NCI-H774 (cell line): ENCODE data around the gene CFAP61.

Experiments used
- DNase-seq: peaks from one replicate; lab custom pipeline; 2025; lab: John Stamatoyannopoulos, UW

The CFAP61 gene

DNA sequence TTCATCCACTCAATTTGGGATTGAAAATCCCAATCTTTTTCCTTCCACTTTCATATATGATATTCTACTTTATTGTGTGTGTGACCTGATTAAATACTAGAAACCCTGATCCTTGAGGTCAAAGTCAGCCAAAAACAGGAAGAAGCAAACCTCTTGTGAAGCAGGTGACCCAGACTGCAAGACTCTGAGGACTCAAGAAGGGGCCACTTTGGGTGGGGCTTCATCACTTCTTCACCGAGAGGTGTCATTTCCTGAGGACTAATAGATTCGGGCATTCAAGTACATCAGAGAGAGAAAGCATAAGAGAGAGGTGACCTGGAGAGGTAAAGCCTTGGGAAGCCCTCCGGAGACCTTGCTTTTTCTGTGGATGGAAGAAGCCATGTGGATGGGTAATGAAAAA is 129.0 kb downstream of the CFAP61 start:
- no peak for DNase-seq

GRCh38 chr20:20184149-20184548 is 131.8 kb downstream of the CFAP61 start:
- DNase-seq: no peak

DNA sequence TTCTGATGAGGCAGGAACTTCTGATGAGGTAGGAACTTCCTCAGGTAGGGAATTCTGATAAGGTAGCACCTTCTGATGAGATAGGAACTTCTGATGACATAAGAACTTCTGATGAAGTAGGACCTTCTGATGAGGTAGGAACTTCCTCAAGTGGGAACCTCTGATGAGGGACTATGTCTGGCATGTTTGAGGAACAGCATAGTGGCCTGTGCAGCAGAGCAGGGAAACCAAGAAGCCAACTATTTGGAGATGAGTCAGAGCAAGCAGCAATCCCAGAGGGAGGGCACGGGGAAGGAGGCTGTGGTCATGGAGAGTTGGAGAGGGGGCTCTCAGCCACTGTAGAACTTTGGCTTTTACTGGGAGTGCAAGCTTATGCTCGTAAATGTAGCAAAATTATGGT is 132.4 kb downstream of the CFAP61 start:
- no peak for DNase-seq

GRCh38 chr20:20188647-20189046 is 136.3 kb downstream of the CFAP61 start:
- DNase-seq: no peak

GRCh38 chr20:20192366-20192765 is 140.0 kb downstream of the CFAP61 start:
- no peak for DNase-seq

DNA sequence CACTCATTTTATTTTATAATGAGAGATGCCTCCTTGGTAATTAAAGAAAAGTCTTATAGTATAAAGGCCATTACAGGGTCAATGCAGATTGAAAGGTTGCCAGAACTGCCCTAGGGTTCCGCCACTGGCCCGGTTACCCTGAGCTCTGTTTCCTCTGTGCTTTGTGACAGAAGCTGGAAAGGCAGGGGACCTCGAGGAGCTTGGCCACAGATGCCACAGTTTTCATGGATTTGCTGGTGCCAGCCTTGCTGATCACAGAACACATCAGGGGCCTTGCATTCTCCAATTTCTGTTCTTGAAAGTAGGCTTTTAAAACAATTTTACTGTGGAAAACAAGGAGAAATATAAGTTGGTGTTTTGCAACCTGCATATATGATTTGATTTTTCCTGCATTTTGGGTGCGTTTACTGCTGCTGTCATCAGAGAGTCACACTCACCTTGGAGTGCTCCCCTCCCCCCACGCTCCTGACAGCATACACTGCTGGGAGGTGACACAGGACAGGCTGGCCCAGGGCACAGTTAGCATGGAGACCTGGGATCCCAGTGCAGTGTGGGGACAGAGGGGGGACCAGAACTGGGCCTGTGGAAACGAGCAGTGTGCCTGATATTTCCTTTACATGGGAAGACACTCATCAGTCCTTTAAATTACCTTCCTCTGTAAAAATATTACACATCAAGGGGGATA is 142.8 kb downstream of the CFAP61 start:
- no peak for DNase-seq

GRCh38 chr20:20196610-20197009 is 144.3 kb downstream of the CFAP61 start:
- DNase-seq: no peak

DNA sequence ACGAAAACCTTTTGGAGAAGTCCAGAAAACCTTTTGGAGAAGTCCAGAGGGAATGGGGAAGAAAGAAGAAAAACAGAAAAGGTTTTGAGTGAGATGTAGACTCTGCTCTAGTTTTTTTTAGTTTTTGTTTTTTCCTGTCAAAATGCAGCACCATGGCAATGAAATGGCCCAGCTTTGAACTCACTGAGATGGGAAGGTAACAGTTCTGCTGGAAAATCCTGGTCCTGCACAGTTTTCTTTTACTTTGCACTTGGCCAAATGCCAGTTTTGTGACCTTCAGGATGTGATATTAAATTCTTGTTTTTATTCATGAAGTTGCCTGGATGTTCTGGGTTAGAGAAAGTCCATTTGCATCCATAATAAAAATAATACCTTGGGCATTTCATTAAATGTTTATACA is 145.7 kb downstream of the CFAP61 start:
- DNase-seq: no peak

DNA sequence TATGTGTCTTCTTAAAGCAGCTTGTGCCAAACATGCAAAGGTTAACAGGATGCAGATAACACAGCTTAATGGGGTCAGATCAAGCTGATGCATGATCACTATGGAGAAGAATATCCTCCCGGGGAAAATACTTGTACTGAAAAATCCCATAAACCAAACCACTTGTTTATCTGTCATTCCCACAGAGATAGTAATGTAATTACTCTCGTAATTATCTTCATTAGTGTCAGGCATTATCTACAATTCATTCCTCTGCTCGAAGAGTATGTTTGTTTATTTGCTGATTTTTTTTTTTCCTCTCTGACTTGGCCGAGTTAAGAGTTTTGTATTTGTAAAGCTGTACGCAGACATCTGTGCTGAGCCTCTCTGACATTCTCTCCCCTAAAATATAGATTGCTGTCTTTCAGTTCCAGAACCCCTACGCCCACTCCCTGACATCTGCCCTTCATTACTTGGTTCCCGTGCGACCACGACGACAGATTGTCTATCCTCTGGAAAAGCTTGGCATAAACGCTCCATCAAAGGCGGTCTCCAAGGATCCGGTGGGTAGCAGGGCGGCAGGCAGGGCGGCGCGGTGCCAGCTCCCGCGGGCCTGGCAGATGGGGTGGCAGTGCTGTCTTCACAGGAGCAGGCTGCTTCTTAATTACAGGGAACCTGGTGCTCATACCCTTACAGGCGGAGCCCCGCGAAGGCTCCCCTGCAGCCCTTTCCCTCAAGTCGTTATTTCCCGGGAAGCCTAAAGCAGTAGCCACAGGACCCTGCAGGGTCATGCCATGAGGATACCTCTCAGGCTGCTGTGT is 147.2 kb downstream of the CFAP61 start:
- DNase-seq: no peak

DNA sequence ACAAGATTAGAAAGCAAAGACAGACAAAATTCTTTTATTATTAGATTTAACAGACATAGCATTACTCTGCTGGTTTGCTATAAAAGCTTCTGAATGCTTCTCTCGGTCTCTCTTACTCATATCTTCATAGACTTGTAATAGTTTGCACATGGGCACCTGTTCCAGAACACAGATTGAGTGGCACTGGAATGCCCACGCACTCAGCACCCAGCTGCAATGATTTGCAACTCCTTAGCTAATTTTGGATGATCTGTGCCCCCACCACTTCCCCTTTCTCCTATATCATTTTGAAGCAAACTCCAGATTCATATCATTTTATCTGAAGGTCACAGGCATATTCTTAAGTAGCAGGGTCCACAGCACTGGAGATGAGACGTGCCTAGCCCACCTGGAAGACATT is 148.8 kb downstream of the CFAP61 start:
- DNase-seq: no peak

DNA sequence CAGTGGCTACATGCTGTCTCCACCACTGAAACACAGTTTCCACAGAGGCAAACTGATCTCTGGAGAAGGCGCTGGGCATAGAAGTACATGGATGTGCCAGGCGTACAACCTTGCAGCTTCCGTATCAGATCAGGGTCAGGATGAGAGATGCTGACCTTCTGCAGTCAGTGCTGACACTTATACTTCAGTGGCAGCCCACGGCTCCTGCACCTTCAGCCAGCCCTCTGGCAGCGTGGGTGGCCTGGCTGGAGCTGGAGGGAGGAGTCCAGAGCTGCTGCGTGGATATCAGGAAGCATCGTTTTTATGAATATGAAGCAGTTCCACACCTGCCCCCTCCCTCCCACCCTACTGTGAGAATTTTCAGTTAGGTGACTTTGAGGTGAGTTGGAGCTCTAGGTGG is 149.3 kb downstream of the CFAP61 start:
- no peak for DNase-seq

DNA sequence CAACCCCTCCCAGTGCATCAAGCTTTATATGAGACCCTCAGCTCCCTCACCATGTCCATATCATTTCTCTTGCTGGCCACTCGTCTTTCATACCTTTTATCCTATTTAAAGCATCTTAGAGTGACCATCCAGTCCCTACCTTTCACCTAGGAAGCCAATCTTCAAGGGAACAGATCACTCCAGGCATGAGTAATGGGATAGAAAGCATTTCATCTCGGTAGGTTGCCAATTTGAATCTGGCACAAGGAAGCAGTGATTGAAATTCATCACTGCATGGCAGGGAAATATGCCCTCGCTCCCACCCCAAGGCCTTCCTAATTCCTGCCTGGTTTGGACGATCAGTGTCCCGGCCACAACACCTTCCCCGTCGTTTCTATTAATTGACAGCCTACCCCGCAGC is 150.4 kb downstream of the CFAP61 start:
- no peak for DNase-seq

- no peak for DNase-seq
These were observed 151.5 kb downstream of the CFAP61 start for GRCh38 chr20:20203784-20204183.

DNA sequence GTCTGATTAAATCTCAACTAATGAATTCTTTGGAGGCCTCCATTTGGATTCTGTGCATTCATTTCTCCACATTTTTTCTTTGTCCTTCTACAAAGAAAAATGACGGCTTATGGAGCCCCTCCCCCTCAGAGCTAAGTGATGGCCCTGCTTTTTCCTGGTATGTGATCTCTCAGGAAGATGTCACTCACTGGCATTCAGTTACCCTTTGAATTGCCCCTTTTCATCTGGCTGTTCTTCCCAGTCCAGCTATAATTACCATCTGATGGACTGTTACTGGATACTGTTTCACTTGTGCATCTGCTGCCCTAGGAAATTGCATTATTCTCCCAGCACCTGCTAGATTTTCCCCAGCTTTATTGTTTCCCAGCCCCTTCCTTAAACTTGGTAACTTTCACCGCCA is 151.9 kb downstream of the CFAP61 start:
- no peak for DNase-seq

DNA sequence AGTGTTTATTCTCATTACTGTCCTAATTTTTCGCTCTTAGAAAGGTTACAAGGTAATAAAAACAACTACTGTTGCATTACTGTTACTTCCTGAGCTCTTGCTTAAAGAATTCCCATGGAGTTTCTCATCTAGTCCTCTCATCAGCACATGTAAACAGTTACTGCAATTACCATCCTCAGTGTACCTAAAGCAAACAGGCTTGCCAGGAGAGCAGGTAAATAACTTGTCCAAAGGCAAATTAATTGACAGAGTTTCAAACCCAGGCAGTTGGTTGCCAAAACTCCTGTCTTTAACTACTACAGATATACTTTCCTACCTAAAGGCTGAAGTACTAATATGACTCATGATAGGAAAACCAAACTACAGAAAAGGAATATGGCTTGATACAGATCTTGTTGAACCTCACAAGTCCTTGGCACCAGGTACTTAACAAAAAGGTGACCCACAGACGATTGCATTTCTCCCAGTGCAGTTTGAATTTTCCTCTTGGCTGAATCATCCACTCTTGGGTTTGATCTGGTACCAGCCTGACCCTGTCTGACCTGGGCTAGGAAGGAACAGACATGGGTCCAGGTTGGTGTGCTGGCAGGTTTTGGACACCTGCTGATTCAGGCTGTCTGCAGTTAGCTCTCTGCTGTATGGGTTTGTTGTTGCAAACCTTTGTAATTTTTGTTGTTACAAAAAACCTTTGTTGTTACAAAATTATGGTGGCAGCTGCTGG is 153.0 kb downstream of the CFAP61 start:
- DNase-seq: peak; percentile 53

DNA sequence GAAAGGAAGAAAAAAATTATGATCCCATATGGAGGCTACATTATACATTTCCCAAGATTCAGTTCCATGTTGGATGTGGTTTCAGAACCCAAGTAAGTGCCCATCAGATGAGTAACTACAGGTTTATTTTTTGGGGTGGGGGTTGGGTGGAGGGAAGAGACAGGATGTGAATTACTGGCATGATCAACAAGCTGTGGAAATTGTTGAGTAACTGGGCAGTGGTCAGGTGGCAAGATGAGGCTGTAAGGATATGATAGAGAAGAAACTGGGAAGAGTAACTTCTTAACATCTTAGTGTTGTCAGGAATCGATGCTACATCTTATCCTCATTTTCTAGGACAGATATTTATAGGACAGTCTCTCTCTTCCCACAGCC is 153.5 kb downstream of the CFAP61 start:
- DNase-seq: no peak

DNA sequence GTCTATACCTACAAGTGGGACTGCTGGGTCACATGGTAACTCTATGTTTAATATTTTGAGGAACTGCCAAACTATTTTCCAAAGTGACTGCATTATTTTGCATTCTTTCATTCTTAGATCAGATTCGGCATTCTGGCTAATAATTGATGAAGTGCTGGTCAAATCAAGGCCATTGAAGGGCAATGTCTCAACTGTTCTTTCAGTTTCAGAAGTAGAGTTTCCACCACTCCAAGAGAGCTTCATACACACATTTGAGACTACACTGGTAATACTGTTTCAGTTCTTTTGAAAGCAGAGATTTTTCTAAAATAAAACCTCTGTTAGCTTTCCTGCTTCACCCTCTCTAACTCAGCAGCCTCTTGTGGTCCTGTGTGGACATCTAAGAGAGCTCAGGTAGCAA is 154.5 kb downstream of the CFAP61 start:
- DNase-seq: no peak

GRCh38 chr20:20207291-20207690 is 155.0 kb downstream of the CFAP61 start:
- DNase-seq: peak; percentile 33

DNA sequence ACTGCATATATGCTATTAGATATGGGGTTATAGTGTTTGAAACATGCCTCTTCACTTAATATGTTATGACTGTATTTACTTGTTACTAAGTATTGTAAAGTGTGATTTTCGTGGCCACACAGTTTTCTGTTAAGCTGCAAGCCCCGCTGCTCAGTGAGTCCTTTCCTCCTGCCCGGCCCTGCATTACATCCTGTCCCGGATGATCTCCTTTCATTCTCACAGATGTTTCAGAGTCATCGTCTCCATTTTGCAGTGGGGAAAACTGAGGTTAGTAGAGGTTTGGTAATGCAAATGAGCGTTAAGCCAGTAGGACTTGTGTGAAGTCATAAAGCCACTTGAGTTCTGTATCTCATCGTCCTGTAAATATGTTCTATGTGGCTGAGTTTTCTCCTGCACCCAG is 155.5 kb downstream of the CFAP61 start:
- no peak for DNase-seq

DNA sequence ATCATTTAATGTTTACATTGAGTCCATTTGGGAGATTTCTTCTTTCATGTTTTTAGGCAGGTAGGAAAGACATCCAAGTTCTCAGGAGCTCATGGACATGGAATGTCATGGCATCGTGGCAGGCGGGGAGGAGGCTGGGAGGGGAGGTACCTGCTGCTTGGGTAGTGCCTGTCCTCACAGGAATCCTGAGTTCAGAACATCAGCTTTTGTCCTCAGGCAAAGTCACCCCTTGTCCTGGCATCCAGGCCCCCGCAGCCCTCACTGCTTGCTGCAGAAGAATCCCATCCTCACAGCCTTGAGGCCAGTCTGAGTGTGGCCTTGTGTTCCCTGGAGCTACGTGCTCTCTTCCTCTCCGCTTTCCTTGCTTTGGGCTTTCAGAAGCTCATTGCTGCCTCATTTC is 157.4 kb downstream of the CFAP61 start:
- no peak for DNase-seq

GRCh38 chr20:20210327-20210726 is 158.0 kb downstream of the CFAP61 start:
- no peak for DNase-seq

DNA sequence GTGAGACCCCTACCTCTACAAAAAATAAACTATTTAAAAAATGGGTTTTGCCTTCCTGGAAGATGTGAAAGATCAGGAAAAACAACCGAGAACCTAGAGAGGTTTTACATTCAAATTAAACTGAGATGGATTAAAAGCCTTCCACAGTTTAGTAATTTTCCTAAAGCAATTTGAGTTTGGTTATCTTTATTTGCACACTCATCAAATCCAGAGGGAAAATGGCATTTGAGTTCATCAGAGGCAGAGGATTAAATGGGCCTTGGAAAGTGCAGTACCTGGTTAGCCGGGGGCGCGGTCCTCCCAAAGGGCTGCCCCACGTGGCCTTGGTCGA is 158.6 kb downstream of the CFAP61 start:
- DNase-seq: no peak

GRCh38 chr20:20211274-20211987 is 159.1 kb downstream of the CFAP61 start:
- peak; percentile 42 for DNase-seq
